Epithelial cell of proximal tubule (primary cell): ENCODE data around the gene MAG. TPM values are rescaled to one million over a fixed set of nuclear protein-coding genes. Genes with fewer than 3 reads are reported as not detected.

ENCODE experiments used
- DNase-seq: peaks from one replicate; pipeline ENCODE4 v3.0.0-alpha.2; 2011; ENCODE audit warnings: low read depth
- H3K4me3 ChIP-seq: 2 replicates; pipeline ENCODE4 v1.5.1; 2011; ENCODE audit warnings: low read depth, mild to moderate bottlenecking, low read length
- total RNA-seq: library from RNA; depleted of rRNA; stranded (reverse); fragments of >200 nt; gene quantifications from 2 replicates; pipeline ENCODE4 v1.2.3, GENCODE V29; 2015
- TF ChIP-seq, protein P1 (sequence below): conservative IDR thresholded peaks from 2 replicates; pipeline ENCODE4 v1.5.1; 2012; ENCODE audit warnings: low read depth, mild to moderate bottlenecking, low read length

Gene MAG
- total RNA-seq, 1 donor from 2014 or later = not detected

DNA sequence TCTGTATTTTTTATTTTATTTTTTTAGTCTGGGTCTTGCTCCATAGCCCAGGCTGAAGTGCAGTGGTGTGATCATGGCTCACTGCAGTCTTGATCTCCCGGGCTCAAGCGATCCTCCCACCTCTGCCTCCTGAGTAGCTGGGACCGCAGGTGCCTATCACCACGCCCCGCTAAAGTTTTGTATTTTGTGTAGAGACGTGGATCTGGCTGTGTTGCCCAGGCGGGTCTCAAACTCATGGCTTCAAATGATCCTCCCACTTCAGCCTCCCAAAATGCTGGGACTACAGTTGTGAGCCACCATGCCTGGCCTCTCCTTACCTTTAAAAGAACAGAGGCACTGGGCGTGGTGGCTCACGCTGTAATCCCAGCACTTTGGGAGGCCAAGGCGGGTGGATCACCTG lies 4.2 kb upstream of the MAG start:
- TF ChIP-seq, protein P1, sequence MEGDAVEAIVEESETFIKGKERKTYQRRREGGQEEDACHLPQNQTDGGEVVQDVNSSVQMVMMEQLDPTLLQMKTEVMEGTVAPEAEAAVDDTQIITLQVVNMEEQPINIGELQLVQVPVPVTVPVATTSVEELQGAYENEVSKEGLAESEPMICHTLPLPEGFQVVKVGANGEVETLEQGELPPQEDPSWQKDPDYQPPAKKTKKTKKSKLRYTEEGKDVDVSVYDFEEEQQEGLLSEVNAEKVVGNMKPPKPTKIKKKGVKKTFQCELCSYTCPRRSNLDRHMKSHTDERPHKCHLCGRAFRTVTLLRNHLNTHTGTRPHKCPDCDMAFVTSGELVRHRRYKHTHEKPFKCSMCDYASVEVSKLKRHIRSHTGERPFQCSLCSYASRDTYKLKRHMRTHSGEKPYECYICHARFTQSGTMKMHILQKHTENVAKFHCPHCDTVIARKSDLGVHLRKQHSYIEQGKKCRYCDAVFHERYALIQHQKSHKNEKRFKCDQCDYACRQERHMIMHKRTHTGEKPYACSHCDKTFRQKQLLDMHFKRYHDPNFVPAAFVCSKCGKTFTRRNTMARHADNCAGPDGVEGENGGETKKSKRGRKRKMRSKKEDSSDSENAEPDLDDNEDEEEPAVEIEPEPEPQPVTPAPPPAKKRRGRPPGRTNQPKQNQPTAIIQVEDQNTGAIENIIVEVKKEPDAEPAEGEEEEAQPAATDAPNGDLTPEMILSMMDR = no peak
- DNase-seq = no peak
- no peak overlapping the region for H3K4me3 ChIP-seq

DNA sequence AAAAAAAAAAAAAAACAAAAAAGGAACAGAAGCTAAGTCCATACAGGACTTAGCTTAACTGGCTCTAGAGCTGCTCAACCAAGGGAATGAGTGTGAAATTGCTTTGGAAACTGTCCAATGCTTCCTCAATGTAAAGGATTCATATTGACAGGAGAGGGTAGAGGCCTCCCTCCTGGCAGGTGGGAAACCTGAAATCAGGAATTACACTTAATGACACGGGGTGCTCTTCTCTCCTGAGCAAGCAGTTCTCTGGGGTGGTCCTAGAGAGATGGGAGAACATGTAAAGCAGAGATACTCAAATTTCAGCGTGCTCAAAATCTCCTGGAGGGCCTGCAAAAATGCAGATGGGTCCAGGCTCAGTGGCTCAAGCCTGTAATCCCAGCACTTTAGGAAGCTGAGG lies 3.6 kb upstream of the MAG start:
- H3K4me3 ChIP-seq = no peak overlapping the region
- TF ChIP-seq, protein P1 = no peak
- DNase-seq = no peak

DNA sequence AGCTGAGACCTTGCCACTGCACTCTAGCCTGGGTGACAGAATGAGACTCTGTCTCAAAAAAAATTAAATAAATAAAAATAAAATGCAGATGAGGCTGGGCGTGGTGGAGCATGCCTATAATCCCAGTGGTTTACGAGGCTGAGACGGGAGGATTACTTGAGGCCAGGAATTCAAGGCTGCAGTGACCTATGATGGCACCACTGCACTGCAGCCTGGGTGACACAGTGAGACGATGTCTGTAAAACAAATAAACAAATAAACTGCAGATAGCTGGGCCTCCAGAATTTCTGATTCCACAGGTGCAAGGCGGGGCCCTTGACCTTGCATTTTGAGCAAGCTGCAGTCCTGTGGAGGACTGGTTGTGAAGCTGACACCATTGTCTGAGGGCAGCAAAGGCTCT lies 3.1 kb upstream of the MAG start:
- H3K4me3 ChIP-seq = no peak overlapping the region
- no peak for DNase-seq
- TF ChIP-seq, protein P1 = no peak

DNA sequence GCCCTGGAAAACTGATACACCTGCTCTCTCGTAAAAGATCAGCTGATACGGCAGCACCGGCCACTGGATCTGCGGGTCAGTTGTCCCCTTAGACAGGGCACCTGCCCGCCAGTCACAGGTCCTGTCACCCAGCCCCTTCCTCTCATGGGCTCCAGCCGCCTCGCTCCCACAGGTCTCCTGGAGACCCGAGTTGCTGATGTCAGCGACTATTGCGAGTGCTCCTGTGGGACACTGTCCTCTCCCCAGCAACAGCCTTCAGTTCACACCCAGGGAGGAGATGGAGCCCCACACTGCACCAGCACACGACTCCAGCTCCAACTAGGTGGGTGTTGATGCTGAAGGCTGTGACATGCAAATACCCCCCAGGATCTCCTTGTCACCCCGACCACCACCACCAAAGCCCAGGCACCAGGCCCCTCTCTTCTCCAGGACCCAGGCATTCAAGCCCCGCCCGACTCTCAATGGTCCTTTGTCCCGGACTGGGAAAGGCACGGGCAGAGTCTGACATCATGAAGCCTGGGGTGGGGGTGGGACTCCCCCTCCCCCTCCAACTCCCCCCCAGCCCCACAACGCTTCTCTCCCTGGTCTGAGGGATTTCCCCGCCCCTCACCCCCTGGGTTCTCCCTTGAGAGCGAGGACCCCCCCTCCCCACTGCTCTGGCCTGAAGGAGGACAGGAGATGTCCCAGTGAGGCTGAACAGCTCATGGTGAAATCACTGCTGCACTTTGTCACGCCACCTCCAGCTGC lies 1.4 kb upstream of the MAG start:
- TF ChIP-seq, protein P1 = no peak
- no peak overlapping the region for H3K4me3 ChIP-seq
- DNase-seq = no peak

DNA sequence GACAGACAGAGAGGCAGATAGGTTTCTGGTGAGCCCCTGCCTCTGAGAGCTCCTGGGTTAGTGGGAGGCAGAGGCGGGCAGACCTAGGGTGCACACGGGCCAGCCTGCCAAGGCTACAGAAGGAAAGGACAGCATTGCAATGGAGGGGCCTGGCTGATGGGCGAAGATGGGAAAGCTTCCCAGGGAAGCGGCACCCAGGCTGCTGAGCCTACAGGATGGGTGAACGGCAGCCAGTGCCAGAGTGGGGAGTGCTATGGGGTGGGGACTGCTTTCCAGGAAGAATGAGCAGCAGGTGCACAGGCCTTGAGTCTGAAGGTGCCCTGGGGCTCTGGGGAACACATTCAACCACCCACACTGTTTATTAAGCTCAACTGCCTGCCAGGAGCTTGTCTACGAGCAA lies 702 bp upstream of the MAG start:
- H3K4me3 ChIP-seq = no peak overlapping the region
- TF ChIP-seq, protein P1 = no peak
- no peak for DNase-seq

DNA sequence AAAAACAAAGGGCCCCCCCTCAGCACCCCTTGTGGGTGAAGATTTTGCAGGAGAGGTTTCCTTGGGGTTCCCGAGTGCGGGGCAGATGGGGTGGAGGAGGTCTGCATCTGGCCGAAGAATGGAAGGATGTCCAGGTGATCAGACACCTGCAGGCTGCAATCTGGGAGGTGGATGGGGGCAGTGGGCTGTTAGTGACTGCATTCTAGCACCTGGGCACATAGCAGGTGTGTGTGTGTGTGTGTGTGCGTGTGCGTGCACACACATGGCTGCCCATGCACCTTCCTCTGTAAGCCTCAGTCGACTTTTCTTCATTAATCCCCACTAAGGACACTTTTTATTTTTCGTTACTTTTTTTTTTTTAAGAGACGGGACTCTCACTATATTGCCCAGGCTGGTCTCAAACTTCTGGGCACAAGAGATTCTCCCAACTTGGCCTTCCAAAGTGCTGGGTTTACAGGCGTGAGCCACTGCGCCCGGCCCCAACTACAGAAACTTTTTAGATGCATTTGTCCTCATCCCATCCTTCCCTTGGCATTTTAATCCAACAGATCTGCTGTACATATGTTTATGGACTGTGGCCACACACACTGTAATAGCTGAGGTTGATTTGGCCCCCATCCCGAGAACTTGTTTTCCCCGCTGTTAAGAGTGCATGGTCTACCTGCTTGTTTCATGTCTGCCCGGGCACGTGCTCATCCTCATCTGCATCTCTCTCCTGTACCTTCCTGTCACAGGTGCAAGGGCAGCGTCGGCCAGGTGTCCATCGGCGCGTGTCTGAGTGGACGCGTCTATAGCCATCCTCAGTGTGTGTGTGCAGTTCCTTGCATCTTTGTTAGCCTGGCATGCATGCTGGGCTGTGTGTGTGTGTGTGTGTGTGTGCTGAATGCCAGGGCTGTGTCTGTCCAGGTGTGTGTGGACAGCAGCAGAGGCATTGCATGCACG lies 731 bp downstream of the MAG start:
- no peak overlapping the region for H3K4me3 ChIP-seq
- TF ChIP-seq, protein P1 = no peak
- no peak for DNase-seq
